GM18511 (cell line): Measurements from ENCODE around the gene HBS1L.
A peak's percentile ranks its signal among the peaks of the same experiment; 100 is the strongest.

Experiments used
- ATAC-seq: cut with Tn5 transposase; IDR thresholded peaks from one replicate; pipeline ENCODE4 v1.9.1; 2021; ENCODE audit warnings: mild to moderate bottlenecking, moderate library complexity; ENCODE audit not compliant: unreplicated experiment

The HBS1L gene

GRCh38 chr6:134954272-134955000, 100.2 kb downstream of the HBS1L start:
- ATAC-seq: no peak

- no peak for ATAC-seq
Observed at GRCh38 chr6:134951494-134952263, 102.9 kb downstream of the HBS1L start.

GRCh38 chr6:134950482-134950881, 104.1 kb downstream of the HBS1L start:
- ATAC-seq: no peak

- ATAC-seq: no peak
Observed at GRCh38 chr6:134949927-134950326, 104.7 kb downstream of the HBS1L start, which contains the start of gene ALDH8A1. Gene ALDH8A1, minus strand, starts transcription at chr6:134950101. Its CDS starts 48 bp downstream, at chr6:134950053.

- ATAC-seq: no peak
Observed at GRCh38 chr6:134948691-134949090, 105.9 kb downstream of the HBS1L start.

- no peak for ATAC-seq
Observed at GRCh38 chr6:134948142-134948541, 106.5 kb downstream of the HBS1L start.

GRCh38 chr6:134945045-134945444, 109.6 kb downstream of the HBS1L start:
- ATAC-seq: no peak

GRCh38 chr6:134943522-134944111, 111.0 kb downstream of the HBS1L start:
- no peak for ATAC-seq

- peak; percentile 86 for ATAC-seq
Observed at GRCh38 chr6:134938896-134939295, 115.7 kb downstream of the HBS1L start.

- no peak for ATAC-seq
Observed at GRCh38 chr6:134937426-134937825, 117.2 kb downstream of the HBS1L start.

- no peak for ATAC-seq
Observed at GRCh38 chr6:134936931-134937330, 117.7 kb downstream of the HBS1L start.

GRCh38 chr6:134936476-134936875, 118.1 kb downstream of the HBS1L start:
- no peak for ATAC-seq

- ATAC-seq: no peak
Observed at GRCh38 chr6:134934793-134935485, 119.7 kb downstream of the HBS1L start.

GRCh38 chr6:134932535-134933470, 121.8 kb downstream of the HBS1L start:
- ATAC-seq: no peak

- no peak for ATAC-seq
Observed at GRCh38 chr6:134932098-134932497, 122.5 kb downstream of the HBS1L start.

GRCh38 chr6:134930463-134930862, 124.2 kb downstream of the HBS1L start:
- ATAC-seq: no peak

GRCh38 chr6:134928151-134928900, 126.3 kb downstream of the HBS1L start:
- ATAC-seq: no peak

- ATAC-seq: no peak
Observed at GRCh38 chr6:134925800-134926199, 128.8 kb downstream of the HBS1L start.

GRCh38 chr6:134921721-134922261, 132.8 kb downstream of the HBS1L start:
- no peak for ATAC-seq
